HepG2 (cell line): Measurements from ENCODE around the gene PHF19. TPM values are rescaled to one million over a fixed set of nuclear protein-coding genes. Genes with fewer than 3 reads are reported as not detected.

Source experiments
- ATAC-seq: fragments of 200-7000 bp; cut with Tn5 transposase; 3 replicates; pipeline ENCODE4 v1.9.1; 2020; ENCODE audit warnings: mild to moderate bottlenecking, moderate library complexity
- BruUV-seq: library from RNA; stranded (reverse); fragments of 400-500 nt; replicated peaks from 2 replicates; lab custom pipeline; 2021; lab: Mats Ljungman, UMichigan
- CTCF ChIA-PET: fragments of 300-600 bp; formaldehyde crosslinking; extraction: SDS; loops from one replicate; lab custom pipeline; 2021; ENCODE audit warnings: low total read pairs, inconsistent platforms, low intra/inter-chr PET ratio; lab: Yijun Ruan, JAX
- POLR2A ChIA-PET: fragments of 350-600 bp; sonication (Branson Sonifier 250); formaldehyde crosslinking; loops from one replicate; lab custom pipeline; 2020; ENCODE audit warnings: antibody characterized with exemption, inconsistent platforms; lab: Yijun Ruan, JAX
- DNase-seq: peaks from one replicate; pipeline ENCODE4 v3.0.0-alpha.2; 2015; ENCODE audit warnings: low spot score
- FAIRE-seq: peaks from 3 replicates; lab custom pipeline; 2011; peaks lifted over from hg19 to GRCh38; lab: Jason Lieb, UNC
- H2AFZ ChIP-seq: one replicate; pipeline ENCODE4 v1.6.1; 2011; ENCODE audit warnings: low read length, inconsistent platforms
- H3K27ac ChIP-seq: fragments of 300-600 bp; 3 replicates; pipeline ENCODE4 v1.8.0; 2011; ENCODE audit warnings: mixed run types, mild to moderate bottlenecking, mixed read lengths, low read length, inconsistent platforms; ENCODE audit not compliant: insufficient read depth; ENCODE audit errors: extremely low read length
- H3K27me3 ChIP-seq, 2 experiments: fragments of 200-600 bp in 1 of 2; 2 replicates in 1 of 2; 3 replicates in 1 of 2; pipeline versions ENCODE4 v1.6.0 to v1.8.0; 2011; ENCODE audit warnings: low read length in 2 of 2, mild to moderate bottlenecking in 2 of 2, moderate library complexity in 2 of 2, inconsistent platforms in 1 of 2; ENCODE audit not compliant: insufficient read depth in 2 of 2, control insufficient read depth in 1 of 2
- H3K36me3 ChIP-seq, 2 experiments: fragments of 200-600 bp in 1 of 2; replicated peaks in 1 of 2; 2 replicates in 1 of 2; 3 replicates in 1 of 2; pipeline versions ENCODE4 v1.5.1 to v1.8.0; 2011; ENCODE audit warnings: low read length in 2 of 2, inconsistent platforms in 1 of 2; ENCODE audit not compliant: insufficient read depth in 2 of 2, control insufficient read depth in 1 of 2
- H3K4me1 ChIP-seq: 2 replicates; pipeline ENCODE4 v1.5.1; 2012; ENCODE audit warnings: low read length, inconsistent platforms; ENCODE audit not compliant: insufficient read depth
- H3K4me2 ChIP-seq: 2 replicates; pipeline ENCODE4 v1.6.0; 2011; ENCODE audit warnings: low read depth, low read length, inconsistent platforms
- H3K4me3 ChIP-seq, 3 experiments: fragments of 200-600 bp in 1 of 3; sonication (generic), shearing (Covaris generic) in 1 of 3; replicated peaks in 1 of 3; 2 replicates each; pipeline ENCODE4 v1.5.1; 2011 to 2016; ENCODE audit warnings: low read length in 3 of 3, inconsistent platforms in 2 of 3, low read depth in 2 of 3, mild to moderate bottlenecking in 2 of 3, control low read depth in 1 of 3, mixed read lengths in 1 of 3; ENCODE audit not compliant: insufficient read depth in 1 of 3
- H3K79me2 ChIP-seq: one replicate; pipeline ENCODE4 v1.6.1; 2011; ENCODE audit warnings: low read length, inconsistent platforms; ENCODE audit not compliant: insufficient read depth
- H3K9ac ChIP-seq: 2 replicates; pipeline ENCODE4 v1.6.0; 2011; ENCODE audit warnings: mild to moderate bottlenecking, low read depth, low read length, inconsistent platforms; ENCODE audit not compliant: insufficient read depth
- H3K9me3 ChIP-seq: 2 replicates; pipeline ENCODE4 v1.5.1; 2012; ENCODE audit warnings: mild to moderate bottlenecking, low read length
- H4K20me1 ChIP-seq: 2 replicates; pipeline ENCODE4 v1.6.0; 2011; ENCODE audit warnings: inconsistent platforms, mild to moderate bottlenecking, low read length, moderate library complexity; ENCODE audit not compliant: insufficient read depth
- AHR ChIP-seq: IDR thresholded peaks from 2 replicates; pipeline ENCODE4 v1.6.1; 2018; ENCODE audit warnings: missing genetic modification reagents, missing compliant biosample characterization
- ARHGAP35 ChIP-seq: sonication (generic); formaldehyde crosslinking; IDR thresholded peaks from 2 replicates; pipeline ENCODE4 v1.9.0; 2022; ENCODE audit warnings: mild to moderate bottlenecking, inconsistent platforms, moderate library complexity, missing genetic modification reagents, borderline replicate concordance
- ARNT ChIP-seq: fragments of 450-650 bp; IDR thresholded peaks from 2 replicates; pipeline ENCODE4 v1.6.1; 2017
- HCFC1 ChIP-seq: fragments of 150-350 bp; IDR thresholded peaks from 2 replicates; pipeline ENCODE4 v1.6.1; 2014; ENCODE audit warnings: low read depth, low read length
- JUN ChIP-seq: sonication (generic); formaldehyde crosslinking; IDR thresholded peaks from 2 replicates; pipeline ENCODE4 v1.4.0; 2020; ENCODE audit warnings: mild to moderate bottlenecking, missing genetic modification reagents
- KDM6A ChIP-seq: IDR thresholded peaks from 2 replicates; pipeline ENCODE4 v1.6.1; 2016; ENCODE audit warnings: low read depth
- KLF16 ChIP-seq, 2 experiments: sonication (generic) in 1 of 2; formaldehyde crosslinking in 1 of 2; IDR thresholded peaks; 2 replicates each; pipeline versions ENCODE4 v1.6.1 to v1.8.0; 2016 to 2023; ENCODE audit warnings: missing genetic modification reagents in 2 of 2, missing compliant biosample characterization in 1 of 2
- PATZ1 ChIP-seq: sonication (generic); formaldehyde crosslinking; IDR thresholded peaks from 2 replicates; pipeline ENCODE4 v1.4.0; 2020; ENCODE audit warnings: missing genetic modification reagents
- PHF20 ChIP-seq: sonication (generic); formaldehyde crosslinking; IDR thresholded peaks from 2 replicates; pipeline ENCODE4 v1.5.0; 2020; ENCODE audit warnings: mild to moderate bottlenecking, missing genetic modification reagents
- SMAD9 ChIP-seq: sonication (generic); formaldehyde crosslinking; IDR thresholded peaks from 2 replicates; pipeline ENCODE4 v1.5.1; 2020; ENCODE audit warnings: mild to moderate bottlenecking, missing genetic modification reagents
- SNAPC4 ChIP-seq: sonication (generic); formaldehyde crosslinking; IDR thresholded peaks from 2 replicates; pipeline ENCODE4 v1.4.0; 2020; ENCODE audit warnings: mild to moderate bottlenecking, missing genetic modification reagents
- TMF1 ChIP-seq: sonication (generic); formaldehyde crosslinking; IDR thresholded peaks from 2 replicates; pipeline ENCODE4 v1.8.1; 2022; ENCODE audit warnings: low read depth, missing genetic modification reagents
- ZBTB2 ChIP-seq: sonication (generic); formaldehyde crosslinking; IDR thresholded peaks from 2 replicates; pipeline ENCODE4 v1.8.0; 2022; ENCODE audit warnings: low read depth, missing genetic modification reagents
- ZNF496 ChIP-seq: sonication (generic); formaldehyde crosslinking; IDR thresholded peaks from 2 replicates; pipeline ENCODE4 v1.8.1; 2023; ENCODE audit warnings: mild to moderate bottlenecking, moderate library complexity, missing genetic modification reagents; ENCODE audit not compliant: insufficient replicate concordance
- ZNF639 ChIP-seq: conservative IDR thresholded peaks from 2 replicates; pipeline ENCODE4 v1.6.1; 2018; ENCODE audit warnings: missing genetic modification reagents
- WGBS: methylation state at CpG from one replicate; pipeline ENCODE4 v1.1.6; 2017; ENCODE audit warnings: low lambda C conversion rate; 5-methylcytosine and 5-hydroxymethylcytosine counted together
- in situ Hi-C: cut with HindIII; loops from 2 replicates; pipeline ENCODE4 v1.10.0; 2017; ENCODE audit warnings: low pct_unique_long_range_greater_than_20kb; ENCODE audit not compliant: extremely low pct_ligation_motif_present
- intact Hi-C: fragments of 100-400 bp; cut with micrococcal nuclease; formaldehyde crosslinking; loops from one replicate; pipeline ENCODE4 v1.10.0; 2022; ENCODE audit not compliant: unreplicated experiment
- polyA plus RNA-seq, 8 experiments: library from polyadenylated mRNA; depleted of rRNA in 3 of 8; stranded (reverse) in 7 of 8; unstranded in 1 of 8; fragments of >200 nt; fragmentation: Illumina TruSeq in 4 of 8; extraction: Trizol in 4 of 8; gene quantifications; 2 replicates each; pipeline versions ENCODE4 v1.2.1 to v1.2.3, GENCODE V29; 2011 to 2016; ENCODE audit warnings: low read depth in 4 of 8, missing spikeins in 1 of 8, mixed read lengths in 1 of 8; ENCODE audit not compliant: insufficient read depth in 1 of 8
- total RNA-seq, 5 experiments: library from RNA; depleted of rRNA; stranded (reverse); fragments of >200 nt; fragmentation: Illumina TruSeq; extraction: Trizol; gene quantifications; 2 replicates each; pipeline ENCODE4 v1.2.3, GENCODE V29; 2016; ENCODE audit warnings: low read depth in 1 of 5

Gene PHF19
- total and polyA plus RNA-seq, 2 of the 13 experiments (the other 11 are each of a cell fraction or from before 2014, with no cell fraction given), result 29.7 to 41.3 TPM

GRCh38 chr9:120914953-120915352 is 38.0 kb upstream of the PHF19 start (continued):
- TF ChIP-seq ZNF639 (CRISPR knock-in tag), result no peak

- DNase-seq, result no peak
- no peaks in the 10 kb centered on the region for H3K9me3 ChIP-seq
- WGBS, result 25% methylated on average over 3 of the region's 3 CpGs
- ATAC-seq, result no peak
- H2AFZ ChIP-seq, result no peak overlapping the region
- no TSS peak for BruUV-seq
- TF ChIP-seq PATZ1 (no peak), HCFC1 (no peak), PHF20 (no peak), ZNF496 (CRISPR knock-in tag) (no peak), KLF16 (CRISPR knock-in tag; IDR thresholded peaks at IDR 0.05) (no peak), ARNT (no peak), ZBTB2 (no peak), SMAD9 (CRISPR knock-in tag) (no peak), ARHGAP35 (CRISPR knock-in tag) (no peak), SNAPC4 (CRISPR knock-in tag) (no peak), AHR (CRISPR knock-in tag) (no peak), KDM6A (CRISPR knock-in tag) (no peak), JUN (CRISPR knock-in tag) (no peak), TMF1 (CRISPR knock-in tag) (no peak)
- TF ChIP-seq, all 625 proteins: peak for 0
- Histone ChIP-seq H3K79me2 (no peaks in the 10 kb centered on the region), H3K36me3 (no peaks in the 10 kb centered on the region), H3K4me2 (no peak overlapping the region), H3K27ac (no peak overlapping the region), H3K4me1 (peaks cover 16% of the 10 kb centered on the region; the same call in 1 of the 2 replicates), H4K20me1 (no peaks in the 10 kb centered on the region), H3K27me3 (no peaks in the 10 kb centered on the region), H3K4me3 (no peak overlapping the region), H3K9ac (no peak overlapping the region)
- intact Hi-C loops, result no loop called here
- FAIRE-seq, result no peak
- in situ Hi-C loops, result no loop called here
- POLR2A ChIA-PET, result no interaction called here
- CTCF ChIA-PET, result no interaction called here
Measured at GRCh38 chr9:120914396-120914795, 37.4 kb upstream of the PHF19 start.
